BLaER1 (cell line): Measurements from ENCODE around the gene SNAPIN.
"Not testable (repeated sequence)": the region's sequence is repeated elsewhere in the genome, so short reads cannot be mapped to it uniquely, and the experiment has no call there.

ENCODE experiments used
- H3K27ac ChIP-seq: shearing (Covaris generic); formaldehyde crosslinking; 2 replicates; pipeline ENCODE4 v1.8.1; 2022
- H3K27me3 ChIP-seq: shearing (Covaris generic); formaldehyde crosslinking; 2 replicates; pipeline ENCODE4 v1.8.1; 2022
- H3K36me3 ChIP-seq: shearing (Covaris generic); formaldehyde crosslinking; 2 replicates; pipeline ENCODE4 v1.8.1; 2022
- H3K4me1 ChIP-seq: shearing (Covaris generic); formaldehyde crosslinking; 2 replicates; pipeline ENCODE4 v1.8.1; 2022
- H3K4me2 ChIP-seq: shearing (Covaris generic); formaldehyde crosslinking; 2 replicates; pipeline ENCODE4 v1.8.1; 2022
- H3K4me3 ChIP-seq: shearing (Covaris generic); formaldehyde crosslinking; 2 replicates; pipeline ENCODE4 v1.8.1; 2022
- H3K9ac ChIP-seq: shearing (Covaris generic); formaldehyde crosslinking; 2 replicates; pipeline ENCODE4 v1.8.1; 2022
- H3K9me3 ChIP-seq: shearing (Covaris generic); formaldehyde crosslinking; 2 replicates; pipeline ENCODE4 v1.8.1; 2022
- H4K20me1 ChIP-seq: shearing (Covaris generic); formaldehyde crosslinking; 2 replicates; pipeline ENCODE4 v1.8.1; 2022
- Cebpa-rat ChIP-seq: shearing (Covaris generic); IDR thresholded peaks from 2 replicates; pipeline ENCODE4 v1.8.1; 2022

The SNAPIN gene

DNA sequence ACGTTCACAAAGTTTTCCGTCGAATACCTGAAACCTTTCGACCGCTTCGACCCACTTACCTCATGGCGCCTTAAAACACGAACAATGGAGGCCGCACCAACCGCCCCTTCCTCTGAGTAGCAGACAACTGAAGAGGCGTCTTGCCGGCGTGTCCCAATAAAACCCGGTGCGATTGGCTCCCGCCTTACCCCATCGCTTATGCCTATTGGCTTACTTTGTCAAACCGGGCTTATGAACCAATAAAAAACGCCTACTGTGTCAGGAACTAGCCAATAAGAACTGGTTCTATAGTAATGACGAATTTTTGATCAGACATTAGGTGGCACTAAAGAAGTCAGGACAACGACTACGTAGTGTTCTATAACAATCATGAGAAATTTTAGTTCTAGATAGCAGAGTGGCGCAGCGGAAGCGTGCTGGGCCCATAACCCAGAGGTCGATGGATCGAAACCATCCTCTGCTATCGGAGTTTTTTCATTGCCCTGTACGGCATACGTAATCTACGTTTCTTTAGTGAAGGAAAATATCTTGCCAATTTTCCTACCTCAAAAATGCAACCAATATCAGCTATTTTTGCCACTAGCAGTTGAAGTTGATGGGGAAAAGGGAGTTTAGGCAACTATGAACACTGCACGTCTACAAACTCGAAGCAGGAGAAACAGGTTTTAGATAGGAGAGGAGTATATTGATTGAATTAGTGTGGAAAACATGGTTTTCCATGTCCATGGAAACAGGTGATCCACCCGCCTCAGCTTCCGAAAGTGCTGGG is 12.5 kb downstream of the SNAPIN start, which contains the start of gene ILF2:
ILF2 (minus strand) TSS at position 135 of the 769 bp plus-strand sequence; CDS start at position 64, 71 bp downstream.
- Histone ChIP-seq H3K27me3 (no peaks in the 10 kb centered on the region), H3K4me1 (peaks cover 22% of the 10 kb centered on the region), H3K36me3 (peaks cover 38% of the 10 kb centered on the region), H3K9me3 (no peaks in the 10 kb centered on the region), H3K27ac (peak within 1 kb of the TSS; percentile 96), H3K4me2 (peak within 1 kb of the TSS; percentile 93), H4K20me1 (peaks cover 38% of the 10 kb centered on the region), H3K9ac (peak within 1 kb of the TSS; percentile 97), H3K4me3 (peak within 1 kb of the TSS; percentile 86)
- TF ChIP-seq Cebpa-rat: no peak

DNA sequence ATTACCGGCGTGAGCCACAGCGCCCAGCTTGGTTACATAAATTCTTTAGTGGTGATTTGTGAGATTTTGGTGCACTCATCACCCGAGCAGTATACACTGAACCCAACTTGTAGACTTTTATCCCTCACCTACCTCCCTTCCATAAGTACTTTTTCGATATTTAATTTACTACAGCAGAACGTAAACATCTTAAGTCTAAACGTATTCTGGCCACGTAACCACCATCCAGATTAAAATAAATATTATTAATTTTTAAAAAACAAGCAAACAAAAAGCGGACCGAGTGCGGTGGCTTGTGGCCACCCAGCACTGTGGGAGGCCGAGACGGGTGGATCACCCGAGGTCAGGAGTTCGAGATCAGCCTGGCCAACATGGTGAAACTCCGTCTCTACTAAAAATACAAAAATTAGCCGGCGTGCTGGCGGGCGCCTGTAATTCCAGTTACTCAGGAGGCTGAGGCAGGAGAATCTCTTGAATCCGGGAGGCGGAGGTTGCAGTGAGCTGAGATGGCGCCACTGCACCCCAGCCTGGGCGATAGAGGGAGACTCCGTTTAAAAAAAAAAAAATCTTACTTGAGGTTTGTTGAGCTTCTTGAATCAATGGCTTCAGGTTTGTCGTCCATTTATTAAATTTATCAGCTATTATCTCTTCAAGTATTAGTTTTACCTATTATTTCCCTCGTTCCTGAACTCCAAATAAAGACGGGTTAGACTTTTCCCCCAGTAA is 13.3 kb downstream of the SNAPIN start:
- H3K4me3 ChIP-seq: peak overlapping the region; percentile 86
- peaks cover 22% of the 10 kb centered on the region for H3K4me1 ChIP-seq
- not testable (repeated sequence) for H3K9me3 ChIP-seq, H3K27me3 ChIP-seq
- peak overlapping the region; percentile 73 for H3K4me2 ChIP-seq
- peaks cover 30% of the 10 kb centered on the region for H3K36me3 ChIP-seq
- peaks cover 31% of the 10 kb centered on the region for H4K20me1 ChIP-seq
- H3K9ac ChIP-seq: peak overlapping the region; percentile 74
- H3K27ac ChIP-seq: peak overlapping the region; percentile 57

DNA sequence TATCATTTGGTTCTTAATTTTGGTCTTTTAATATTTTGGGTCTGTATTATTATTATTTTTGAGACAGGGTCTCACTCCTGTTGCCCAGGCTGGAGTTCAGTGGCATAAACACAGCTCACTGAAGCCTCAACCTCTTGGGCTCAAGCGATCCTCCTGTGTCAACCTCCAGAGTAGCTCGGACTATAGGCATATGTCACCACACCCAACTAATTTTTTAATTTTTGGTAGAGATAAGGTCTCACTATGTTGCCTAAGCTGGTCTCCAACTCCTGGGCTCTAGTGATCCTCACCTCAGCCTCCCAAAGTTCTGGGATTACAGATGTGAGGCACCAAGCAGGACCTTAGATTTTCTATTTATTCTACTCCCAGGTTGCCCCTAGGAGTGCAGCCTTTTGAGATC is 15.0 kb downstream of the SNAPIN start:
- TF ChIP-seq Cebpa-rat: no peak
- Histone ChIP-seq H3K36me3 (peaks cover 13% of the 10 kb centered on the region), H3K9ac (no peak overlapping the region), H3K27me3 (peaks cover 12% of the 10 kb centered on the region), H3K4me2 (no peak overlapping the region), H4K20me1 (peaks cover 15% of the 10 kb centered on the region; the same call in 1 of the 2 replicates), H3K27ac (no peak overlapping the region), H3K9me3 (no peaks in the 10 kb centered on the region), H3K4me1 (peaks cover 26% of the 10 kb centered on the region), H3K4me3 (no peak overlapping the region)

DNA sequence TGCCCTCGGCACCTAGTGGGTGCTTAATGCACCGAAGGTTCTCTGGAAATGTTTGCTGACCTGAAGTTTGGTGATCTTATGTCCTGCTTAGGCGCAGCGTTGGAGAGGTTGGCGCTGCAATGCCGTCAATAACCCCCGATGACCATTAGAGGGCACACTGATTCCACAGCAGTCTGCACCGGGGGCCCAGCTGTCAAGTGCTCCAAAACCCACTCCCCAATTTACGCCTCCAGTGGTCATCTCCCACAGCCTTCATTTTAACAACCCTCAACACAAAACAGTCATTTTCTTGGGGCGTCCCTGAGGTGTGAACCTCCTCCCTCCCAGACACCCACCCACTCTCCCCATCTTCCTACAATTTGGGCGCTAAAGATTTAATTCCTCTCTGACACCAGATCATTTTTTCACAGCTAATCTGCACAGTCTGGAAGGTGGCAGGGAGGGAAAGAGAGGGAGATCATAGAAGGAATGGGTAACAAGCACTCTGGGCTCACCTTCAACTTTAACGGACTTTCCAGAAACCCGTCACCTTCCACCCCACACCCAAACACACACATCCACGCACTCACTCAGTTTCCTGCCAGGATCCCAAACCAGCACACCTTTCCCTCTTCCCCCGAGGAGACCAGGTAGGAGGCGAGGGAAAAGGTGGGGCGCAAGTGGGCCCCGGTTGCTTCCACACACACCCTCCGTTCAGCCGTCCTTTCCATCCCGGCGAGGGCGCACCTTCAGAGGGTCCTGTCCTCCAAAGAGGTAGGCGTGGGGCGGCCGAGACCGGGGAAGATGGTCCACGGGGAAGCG is 19.4 kb downstream of the SNAPIN start:
- Histone ChIP-seq H3K27ac (peak overlapping the region; percentile 57; the same call in 1 of the 2 replicates), H3K9ac (peak overlapping the region; percentile 67), H3K4me1 (peaks cover 32% of the 10 kb centered on the region), H3K4me2 (peak overlapping the region; percentile 88), H3K36me3 (no peaks in the 10 kb centered on the region), H3K4me3 (peak overlapping the region; percentile 69), H4K20me1 (no peaks in the 10 kb centered on the region), H3K27me3 (peaks cover 49% of the 10 kb centered on the region), H3K9me3 (no peaks in the 10 kb centered on the region)
- TF ChIP-seq Cebpa-rat: no peak

DNA sequence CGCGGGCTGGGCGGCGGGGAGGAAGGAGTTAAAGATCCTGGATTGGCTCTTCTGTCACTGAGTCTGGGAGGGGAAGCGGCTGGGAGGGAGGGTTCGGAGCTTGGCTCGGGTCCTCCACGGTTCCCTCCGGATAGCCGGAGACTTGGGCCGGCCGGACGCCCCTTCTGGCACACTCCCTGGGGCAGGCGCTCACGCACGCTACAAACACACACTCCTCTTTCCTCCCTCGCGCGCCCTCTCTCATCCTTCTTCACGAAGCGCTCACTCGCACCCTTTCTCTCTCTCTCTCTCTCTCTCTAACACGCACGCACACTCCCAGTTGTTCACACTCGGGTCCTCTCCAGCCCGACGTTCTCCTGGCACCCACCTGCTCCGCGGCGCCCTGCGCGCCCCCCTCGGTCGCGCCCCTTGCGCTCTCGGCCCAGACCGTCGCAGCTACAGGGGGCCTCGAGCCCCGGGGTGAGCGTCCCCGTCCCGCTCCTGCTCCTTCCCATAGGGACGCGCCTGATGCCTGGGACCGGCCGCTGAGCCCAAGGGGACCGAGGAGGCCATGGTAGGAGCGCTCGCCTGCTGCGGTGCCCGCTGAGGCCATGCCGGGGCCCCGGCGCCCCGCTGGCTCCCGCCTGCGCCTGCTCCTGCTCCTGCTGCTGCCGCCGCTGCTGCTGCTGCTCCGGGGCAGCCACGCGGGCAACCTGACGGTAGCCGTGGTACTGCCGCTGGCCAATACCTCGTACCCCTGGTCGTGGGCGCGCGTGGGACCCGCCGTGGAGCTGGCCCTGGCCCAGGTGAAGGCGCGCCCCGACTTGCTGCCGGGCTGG is 20.2 kb downstream of the SNAPIN start, which contains the start of gene NPR1:
NPR1 (plus strand) TSS at position 170 of the 818 bp plus-strand sequence; CDS start at position 591, 421 bp downstream.
- Histone ChIP-seq H3K4me3 (peak within 1 kb of the TSS; percentile 69), H3K9ac (peak within 1 kb of the TSS; percentile 67), H3K4me1 (peaks cover 32% of the 10 kb centered on the region)

DNA sequence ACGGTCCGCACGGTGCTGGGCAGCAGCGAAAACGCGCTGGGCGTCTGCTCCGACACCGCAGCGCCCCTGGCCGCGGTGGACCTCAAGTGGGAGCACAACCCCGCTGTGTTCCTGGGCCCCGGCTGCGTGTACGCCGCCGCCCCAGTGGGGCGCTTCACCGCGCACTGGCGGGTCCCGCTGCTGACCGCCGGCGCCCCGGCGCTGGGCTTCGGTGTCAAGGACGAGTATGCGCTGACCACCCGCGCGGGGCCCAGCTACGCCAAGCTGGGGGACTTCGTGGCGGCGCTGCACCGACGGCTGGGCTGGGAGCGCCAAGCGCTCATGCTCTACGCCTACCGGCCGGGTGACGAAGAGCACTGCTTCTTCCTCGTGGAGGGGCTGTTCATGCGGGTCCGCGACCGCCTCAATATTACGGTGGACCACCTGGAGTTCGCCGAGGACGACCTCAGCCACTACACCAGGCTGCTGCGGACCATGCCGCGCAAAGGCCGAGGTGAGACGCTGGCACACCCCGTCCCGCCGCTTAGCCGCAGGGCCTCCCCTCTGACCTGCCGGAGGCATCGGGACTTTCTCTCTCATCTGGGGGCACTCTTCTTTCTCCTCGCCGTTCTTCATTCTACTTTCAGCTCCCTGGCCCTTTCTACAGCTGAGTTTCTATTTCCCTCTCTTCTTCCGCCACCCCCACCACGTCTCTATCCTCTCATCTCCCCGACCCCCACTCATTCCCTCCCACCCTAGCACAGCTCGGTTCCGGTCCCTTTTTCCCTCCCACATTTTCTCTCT is 21.0 kb downstream of the SNAPIN start:
- H3K27ac ChIP-seq: peak overlapping the region; percentile 57; the same call in 1 of the 2 replicates
- no peak for TF ChIP-seq Cebpa-rat
- H3K4me2 ChIP-seq: peak overlapping the region; percentile 88
- peaks cover 49% of the 10 kb centered on the region for H3K27me3 ChIP-seq
- peaks cover 32% of the 10 kb centered on the region for H3K4me1 ChIP-seq
- H3K36me3 ChIP-seq: no peaks in the 10 kb centered on the region
- H3K4me3 ChIP-seq: peak overlapping the region; percentile 69
- no peaks in the 10 kb centered on the region for H4K20me1 ChIP-seq
- peak overlapping the region; percentile 67 for H3K9ac ChIP-seq
- H3K9me3 ChIP-seq: no peaks in the 10 kb centered on the region

More for the DNA sequence above, 20.2 kb downstream of the SNAPIN start, which contains the start of gene NPR1:
- H4K20me1 ChIP-seq: no peaks in the 10 kb centered on the region
- no peaks in the 10 kb centered on the region for H3K36me3 ChIP-seq
- peaks cover 49% of the 10 kb centered on the region for H3K27me3 ChIP-seq
- H3K27ac ChIP-seq: peak within 1 kb of the TSS; percentile 57; the same call in 1 of the 2 replicates
- TF ChIP-seq Cebpa-rat: no peak
- H3K9me3 ChIP-seq: no peaks in the 10 kb centered on the region
- H3K4me2 ChIP-seq: peak within 1 kb of the TSS; percentile 88

DNA sequence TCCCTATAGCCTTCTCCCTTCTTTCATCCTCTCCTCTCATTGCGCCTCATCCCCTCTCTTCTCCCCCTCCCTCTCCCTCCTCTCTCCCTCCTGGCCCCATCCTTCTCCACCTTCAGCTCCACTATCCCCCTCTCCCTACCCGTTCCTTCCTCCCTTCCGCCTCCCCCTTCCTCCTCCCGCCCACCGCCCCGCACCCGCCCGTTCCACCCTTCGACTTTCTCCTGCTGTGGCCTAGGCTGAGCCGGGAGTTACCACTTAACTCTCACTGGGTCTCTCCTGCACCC is 21.6 kb downstream of the SNAPIN start:
- Histone ChIP-seq H3K4me1 (peaks cover 32% of the 10 kb centered on the region), H4K20me1 (no peaks in the 10 kb centered on the region), H3K4me2 (peak overlapping the region; percentile 88), H3K36me3 (no peaks in the 10 kb centered on the region), H3K4me3 (peak overlapping the region; percentile 69), H3K27me3 (peaks cover 49% of the 10 kb centered on the region), H3K27ac (no peak overlapping the region), H3K9me3 (no peaks in the 10 kb centered on the region), H3K9ac (peak overlapping the region; percentile 67; the same call in 1 of the 2 replicates)
- TF ChIP-seq Cebpa-rat: no peak

DNA sequence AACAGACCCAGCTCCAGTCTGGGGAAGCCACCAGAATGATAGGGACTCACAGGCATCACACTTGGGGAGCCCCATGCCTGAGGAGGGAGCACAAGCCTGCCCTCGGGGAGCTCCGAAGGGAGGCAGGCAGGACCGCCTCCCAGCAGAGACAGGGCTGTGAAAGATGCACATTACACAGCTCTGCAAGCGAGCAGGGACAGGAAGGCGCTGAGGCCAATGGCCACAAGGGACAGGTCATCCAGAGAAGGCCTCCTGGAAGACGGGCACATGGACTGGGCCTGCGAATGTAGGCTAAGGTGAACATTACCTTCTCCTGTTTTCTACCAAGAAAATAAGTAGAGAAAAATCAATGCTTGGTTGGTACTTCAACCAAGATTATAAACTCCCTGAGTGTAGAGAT is 24.2 kb downstream of the SNAPIN start:
- peaks cover 28% of the 10 kb centered on the region for H3K4me1 ChIP-seq

More for the DNA sequence above, 24.2 kb downstream of the SNAPIN start:
- Histone ChIP-seq H3K9ac (no peak overlapping the region), H3K4me3 (no peak overlapping the region), H3K9me3 (no peaks in the 10 kb centered on the region), H4K20me1 (no peaks in the 10 kb centered on the region), H3K27me3 (peaks cover 46% of the 10 kb centered on the region), H3K27ac (no peak overlapping the region), H3K4me2 (no peak overlapping the region), H3K36me3 (no peaks in the 10 kb centered on the region)
- TF ChIP-seq Cebpa-rat: no peak
